Measurements from ENCODE around the gene TLNRD1.

TLNRD1 gene

DNA sequence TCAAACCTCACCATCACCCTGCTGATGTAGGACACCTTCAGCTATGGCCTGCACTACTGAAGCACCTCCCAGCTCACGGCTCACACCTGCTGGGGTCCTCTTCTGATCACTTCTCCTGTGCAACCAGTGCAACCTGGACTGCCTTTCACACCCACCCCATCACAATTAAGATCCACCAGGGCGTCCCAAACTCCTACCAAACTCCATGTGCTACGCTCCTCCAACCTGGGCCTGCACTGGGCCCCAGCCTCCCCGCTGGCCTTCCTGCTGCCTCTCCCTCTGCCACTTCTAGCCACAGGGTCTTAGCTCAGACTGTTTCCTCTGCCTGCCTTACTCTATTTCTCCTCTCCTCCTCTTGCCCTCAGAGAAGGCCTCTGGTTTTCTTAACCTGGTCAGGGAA, 23.9 kb upstream of the TLNRD1 start:
- in situ Hi-C loops (cut with MboI; ENCODE audit: low sequenced_read_pairs) = loop anchor here (10.0 kb wide), 2 partner anchors 288 to 522 kb away; no protein-coding TSS in a partner anchor

DNA sequence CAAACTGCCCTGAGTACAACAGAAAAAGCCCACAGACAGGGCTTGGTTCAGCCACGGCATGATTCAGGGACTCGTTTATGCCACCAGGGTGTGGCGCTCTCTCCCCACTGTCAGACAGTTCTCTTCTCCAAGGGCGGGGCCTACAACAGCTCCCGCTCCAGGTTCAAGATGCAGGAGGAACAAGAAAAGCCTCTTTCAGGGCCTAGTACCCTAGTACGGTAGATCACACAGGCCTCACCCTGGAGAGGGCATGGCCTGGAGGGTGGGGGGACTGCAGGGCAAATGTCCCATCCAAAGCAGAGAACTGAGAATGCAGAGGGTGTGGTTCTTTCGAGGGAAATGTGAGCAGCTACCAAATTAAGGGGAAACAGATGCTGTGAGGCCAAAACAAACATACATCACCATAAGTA, 23.1 kb upstream of the TLNRD1 start:
- in situ Hi-C loops (cut with MboI; ENCODE audit: low sequenced_read_pairs) = loop anchor here (10.0 kb wide), 2 partner anchors 287 to 523 kb away; no protein-coding TSS in a partner anchor

- in situ Hi-C loops (cut with MboI; ENCODE audit: low sequenced_read_pairs) = loop anchor here (10.0 kb wide), 2 partner anchors 286 to 524 kb away; no protein-coding TSS in a partner anchor
Observed at GRCh38 chr15:80978685-80979329, 21.9 kb upstream of the TLNRD1 start.

DNA sequence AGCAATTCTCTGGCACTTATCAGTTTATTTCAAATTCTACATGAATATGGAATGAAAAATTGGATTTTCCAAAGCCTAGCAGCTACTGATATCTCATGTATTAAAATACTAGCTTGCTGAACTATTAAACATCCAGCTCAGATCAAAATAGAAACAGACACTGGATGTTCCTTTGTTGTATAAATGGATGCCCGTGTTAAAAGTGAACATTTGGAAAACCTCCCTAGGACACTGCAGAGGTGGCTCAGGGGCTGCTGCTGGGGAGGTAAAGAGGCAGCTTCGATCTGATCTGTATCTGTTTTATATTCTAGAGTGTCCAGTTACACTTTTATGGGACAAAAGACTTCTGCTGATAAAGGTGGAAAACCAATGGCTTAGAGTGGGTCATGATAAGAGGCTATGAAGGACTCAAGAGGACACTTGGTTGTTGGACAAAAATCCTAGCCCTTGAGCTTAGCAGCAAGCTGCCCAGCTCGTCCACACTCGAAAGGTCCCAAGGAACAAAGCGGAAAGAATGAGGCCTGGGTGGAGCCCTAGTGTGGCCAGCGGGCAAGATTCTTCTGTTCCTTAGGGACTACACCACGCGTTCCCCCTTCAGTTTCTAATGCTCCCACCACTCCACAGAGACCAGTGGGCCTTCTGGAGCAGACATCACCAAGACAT, 21.1 kb upstream of the TLNRD1 start:
- in situ Hi-C loops (cut with MboI; ENCODE audit: low sequenced_read_pairs) = loop anchor here (10.0 kb wide), 2 partner anchors 285 to 525 kb away; no protein-coding TSS in a partner anchor

DNA sequence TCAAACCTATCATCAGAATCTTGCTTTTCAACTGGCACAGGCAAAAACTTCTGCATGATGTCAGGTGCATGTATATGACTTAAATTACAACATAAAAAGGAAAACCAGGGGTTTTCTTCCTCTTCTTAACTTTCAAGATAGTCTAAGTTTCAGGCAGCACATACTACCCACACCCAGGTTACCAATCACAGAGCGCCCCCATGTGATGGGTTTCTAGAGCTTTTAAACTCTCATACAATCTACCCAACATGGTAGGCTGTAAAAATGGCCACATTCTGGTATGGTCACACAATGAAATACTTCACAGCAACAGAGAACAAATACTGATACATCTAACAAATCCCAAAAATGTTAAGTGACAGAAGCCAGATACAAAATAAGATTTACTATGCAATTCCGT, 18.5 kb upstream of the TLNRD1 start:
- in situ Hi-C loops (cut with MboI; ENCODE audit: low sequenced_read_pairs) = no loop called here

GRCh38 chr15:80982839-80983238, 17.9 kb upstream of the TLNRD1 start:
- in situ Hi-C loops (cut with MboI; ENCODE audit: low sequenced_read_pairs) = no loop called here

DNA sequence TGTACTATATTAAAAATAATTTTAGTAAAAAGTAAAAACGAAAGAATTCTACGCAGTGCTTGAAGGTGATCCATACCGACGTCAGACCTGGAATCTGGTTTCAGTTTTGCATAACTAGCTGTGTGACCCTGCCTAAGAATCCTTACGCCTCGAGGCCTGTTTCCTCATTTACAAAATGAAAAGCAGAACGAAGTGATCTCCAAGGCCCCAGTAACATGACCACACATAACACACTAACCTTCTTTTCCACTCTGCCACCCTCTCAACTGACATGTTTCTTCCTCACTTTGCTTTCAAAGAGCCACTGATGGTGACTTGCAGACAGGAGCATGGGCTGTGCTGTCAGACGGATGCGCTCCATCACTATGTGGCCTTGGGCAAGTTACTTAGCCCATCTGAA, 15.9 kb upstream of the TLNRD1 start:
- in situ Hi-C loops (cut with MboI; ENCODE audit: low sequenced_read_pairs) = no loop called here

- in situ Hi-C loops (cut with MboI; ENCODE audit: low sequenced_read_pairs) = no loop called here
Observed at GRCh38 chr15:80985981-80986380, 14.7 kb upstream of the TLNRD1 start.

- in situ Hi-C loops (cut with MboI; ENCODE audit: low sequenced_read_pairs) = no loop called here
Observed at GRCh38 chr15:80986487-80986886, 14.2 kb upstream of the TLNRD1 start.

DNA sequence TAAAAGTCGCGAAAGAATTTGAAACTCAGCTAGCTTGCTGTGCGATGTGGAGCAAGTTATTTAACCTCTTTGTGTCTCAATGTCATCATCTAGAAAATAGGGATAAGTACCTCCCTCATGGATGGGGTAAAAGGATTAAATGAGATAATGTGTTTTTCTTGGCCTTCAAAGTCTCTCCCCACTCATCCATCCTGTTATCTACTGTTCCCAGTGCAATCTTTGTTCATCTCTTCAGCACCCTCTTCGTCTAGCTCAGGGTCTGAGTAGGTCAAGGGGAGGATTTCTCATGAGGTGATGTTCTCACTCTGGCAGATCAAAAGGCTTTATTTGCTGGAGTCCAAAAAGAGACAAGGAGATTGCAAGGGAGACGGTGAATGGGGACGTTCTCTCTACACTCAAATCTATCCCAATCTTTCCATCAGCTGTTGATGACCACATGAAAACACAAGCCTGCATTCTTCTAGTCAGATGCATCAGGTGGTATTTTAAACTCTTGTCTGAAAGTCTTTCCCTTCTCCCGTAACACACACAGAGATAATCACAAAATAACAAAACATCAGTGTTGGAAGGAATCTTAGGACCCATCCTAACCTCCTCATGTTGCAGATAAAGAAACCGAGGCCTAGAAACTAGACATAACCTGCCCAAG, 12.5 kb upstream of the TLNRD1 start:
- in situ Hi-C loops (cut with MboI; ENCODE audit: low sequenced_read_pairs) = no loop called here

DNA sequence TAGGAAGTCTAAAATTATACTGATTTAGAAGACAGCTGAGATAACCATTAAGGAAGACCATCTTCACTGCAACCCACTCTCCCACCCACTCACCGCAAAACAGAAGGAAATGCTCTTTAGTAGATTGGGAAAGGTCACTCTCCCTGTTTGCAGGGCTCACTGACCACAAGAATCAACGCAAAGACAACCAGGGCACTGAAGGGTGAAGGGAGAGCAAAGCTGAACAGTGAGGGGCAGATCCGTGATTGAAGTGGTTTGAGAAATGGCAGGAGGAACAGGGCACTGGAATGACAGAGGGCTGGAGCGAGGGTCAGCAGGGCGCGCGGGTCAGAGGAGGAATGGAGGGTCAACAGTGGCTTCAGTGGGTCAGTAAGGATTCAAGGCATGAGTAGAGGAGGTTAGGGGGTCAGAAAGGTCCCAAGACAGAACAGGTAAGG, 11.6 kb upstream of the TLNRD1 start:
- in situ Hi-C loops (cut with MboI; ENCODE audit: low sequenced_read_pairs) = no loop called here

DNA sequence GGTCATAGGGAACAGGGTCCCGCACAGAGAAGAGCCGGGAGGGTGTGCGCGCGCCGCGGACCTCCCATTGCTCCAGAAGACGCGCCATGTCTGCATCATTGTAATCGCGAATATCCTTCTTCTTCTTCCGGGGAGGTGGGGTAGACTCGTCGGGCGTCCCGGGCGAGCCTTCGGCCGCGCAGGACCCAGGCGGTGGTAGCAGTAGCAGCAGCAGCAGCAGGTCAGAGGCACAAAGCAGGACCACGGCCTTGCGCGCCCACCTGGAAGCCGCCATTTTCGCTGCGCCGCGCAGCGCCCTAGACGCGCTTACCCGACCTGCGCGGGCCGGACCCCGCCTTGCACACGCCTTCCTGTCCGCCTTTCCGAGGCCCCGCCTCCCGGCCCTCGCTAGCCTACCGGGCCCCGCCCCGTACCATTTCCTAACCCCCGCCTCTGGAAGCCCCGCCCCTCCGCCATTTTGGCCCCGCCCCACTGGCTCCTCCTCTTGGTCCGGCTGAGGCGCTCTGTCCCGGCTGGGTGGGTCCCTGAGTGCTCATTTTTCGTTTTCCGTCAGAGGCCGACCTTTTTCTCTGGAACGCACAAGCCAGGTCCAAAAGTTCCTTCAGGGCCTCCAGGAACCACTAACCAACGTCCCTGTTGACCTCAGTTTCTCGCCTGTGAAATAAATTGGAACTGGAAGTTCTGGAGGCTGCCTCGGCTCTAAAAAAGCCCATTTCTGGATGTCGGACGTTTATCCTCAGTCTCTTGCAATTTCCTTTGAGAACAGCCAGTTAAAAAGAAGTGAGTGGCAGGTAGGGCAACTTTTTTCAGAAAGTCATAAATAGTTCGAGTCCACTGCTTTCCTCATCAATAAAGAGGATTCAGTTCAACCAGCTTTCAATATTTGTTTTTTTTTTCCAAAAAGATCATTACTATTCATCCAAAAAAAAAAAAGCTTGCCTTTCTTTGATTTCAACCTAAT, 10.9 kb upstream of the TLNRD1 start, which contains the start of gene MESD:
MESD (minus strand) TSS at position 302 of the 961 bp plus-strand sequence; CDS start at position 274, 28 bp downstream.
- in situ Hi-C loops (cut with MboI; ENCODE audit: low sequenced_read_pairs) = loop anchor here (10.0 kb wide), 1 partner anchor 115 kb away; no protein-coding TSS in a partner anchor

GRCh38 chr15:80990955-80991354, 9.8 kb upstream of the TLNRD1 start:
- in situ Hi-C loops (cut with MboI; ENCODE audit: low sequenced_read_pairs) = loop anchor here (10.0 kb wide), 1 partner anchor 114 kb away; no protein-coding TSS in a partner anchor

GRCh38 chr15:80991421-80991820, 9.3 kb upstream of the TLNRD1 start:
- in situ Hi-C loops (cut with MboI; ENCODE audit: low sequenced_read_pairs) = loop anchor here (10.0 kb wide), 1 partner anchor 113 kb away; no protein-coding TSS in a partner anchor

- in situ Hi-C loops (cut with MboI; ENCODE audit: low sequenced_read_pairs) = loop anchor here (10.0 kb wide), 1 partner anchor 113 kb away; no protein-coding TSS in a partner anchor
Observed at GRCh38 chr15:80992006-80992405, 8.7 kb upstream of the TLNRD1 start.

DNA sequence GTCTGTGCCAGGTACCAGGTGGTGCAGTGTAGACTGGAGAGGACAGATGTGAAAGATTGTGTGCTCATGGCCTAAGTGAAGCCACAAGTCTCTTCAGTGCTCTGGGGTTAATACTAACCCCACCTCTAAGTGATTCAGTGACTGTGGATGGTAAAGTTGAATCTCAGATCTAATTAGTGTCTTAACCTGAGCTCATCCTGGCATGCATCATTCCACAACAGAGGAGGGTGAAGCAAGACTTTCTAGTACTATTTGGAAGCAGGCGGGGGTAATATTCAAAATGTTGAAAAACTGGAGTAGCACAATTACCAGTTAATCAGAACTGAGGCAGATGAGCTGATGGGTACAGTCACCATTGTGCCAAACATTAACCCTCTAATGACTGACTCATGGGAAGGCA, 8.3 kb upstream of the TLNRD1 start:
- in situ Hi-C loops (cut with MboI; ENCODE audit: low sequenced_read_pairs) = loop anchor here (10.0 kb wide), 1 partner anchor 112 kb away; no protein-coding TSS in a partner anchor

DNA sequence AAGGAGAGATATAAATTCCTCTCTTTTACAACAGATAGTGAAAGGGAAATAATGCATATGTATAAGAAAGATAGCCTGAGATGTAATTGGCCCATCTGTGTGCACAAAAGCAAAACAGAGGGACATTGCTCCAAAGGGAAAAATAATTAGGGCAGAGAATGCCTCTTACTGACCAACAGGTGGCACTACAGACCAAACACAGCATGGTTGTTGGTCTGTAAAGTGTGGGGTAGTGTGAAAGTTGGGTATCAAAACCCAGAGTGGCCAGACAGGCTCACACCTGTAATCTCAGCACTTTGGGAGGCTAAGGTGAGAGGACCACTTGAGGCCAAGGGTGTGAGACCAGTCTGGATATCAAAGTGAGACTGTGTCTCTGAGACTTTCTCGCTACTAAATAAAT, 4.5 kb upstream of the TLNRD1 start:
- in situ Hi-C loops (cut with MboI; ENCODE audit: low sequenced_read_pairs) = loop anchor here (10.0 kb wide), 1 partner anchor 109 kb away; no protein-coding TSS in a partner anchor

- in situ Hi-C loops (cut with MboI; ENCODE audit: low sequenced_read_pairs) = loop anchor here (10.0 kb wide), 1 partner anchor 107 kb away; no protein-coding TSS in a partner anchor
Observed at GRCh38 chr15:80997692-80998091, 3.0 kb upstream of the TLNRD1 start.

- in situ Hi-C loops (cut with MboI; ENCODE audit: low sequenced_read_pairs) = loop anchor here (10.0 kb wide), 1 partner anchor 107 kb away; no protein-coding TSS in a partner anchor
Observed at GRCh38 chr15:80998251-80998650, 2.5 kb upstream of the TLNRD1 start.

DNA sequence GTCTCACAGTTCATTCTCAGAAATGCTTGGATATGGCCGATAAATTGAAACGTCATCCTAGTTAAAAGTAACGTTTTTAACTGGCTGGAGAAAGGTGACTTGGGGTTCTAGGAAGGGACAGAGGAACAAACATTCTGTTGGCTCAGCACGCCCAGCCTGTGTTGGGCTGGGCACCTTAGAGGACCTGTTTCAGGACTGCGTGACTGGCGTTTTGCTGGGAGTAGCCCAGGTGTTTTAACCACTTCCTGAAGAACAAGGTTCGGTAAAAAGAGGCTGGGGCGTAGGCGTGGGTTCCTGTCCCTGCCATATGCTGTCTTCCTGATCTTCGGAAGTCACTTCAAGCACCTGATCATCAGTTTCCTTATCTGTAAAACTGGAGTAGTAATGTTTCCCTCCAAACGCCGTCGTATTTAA, 1.1 kb upstream of the TLNRD1 start:
- in situ Hi-C loops (cut with MboI; ENCODE audit: low sequenced_read_pairs) = loop anchor here (10.0 kb wide), 1 partner anchor 105 kb away; no protein-coding TSS in a partner anchor

Data from HL-60/S4 (cell line).